Spleen (tissue), 11 donors: ENCODE results near the gene NUMB. TPM values are rescaled to one million over a fixed set of nuclear protein-coding genes. Genes with fewer than 3 reads are reported as not detected.

Experiments used
- DNase-seq: peaks from one replicate; pipeline ENCODE4 v3.0.0-alpha.2; 2020
- H3K27ac ChIP-seq, 8 donors: fragments of 200-600 bp; sonication (generic) in 7 of 8; 1 replicate in 4 of 8; 2 replicates in 4 of 8; pipeline versions ENCODE4 v1.5.0 to v1.8.0; 2016 to 2021; ENCODE audit warnings: inconsistent platforms in 4 of 8, mild to moderate bottlenecking in 4 of 8, moderate library complexity in 1 of 8
- H3K27me3 ChIP-seq, 7 donors: fragments of 200-600 bp; sonication (generic) in 6 of 7; replicated peaks in 1 of 7; 1 replicate in 4 of 7; 2 replicates in 3 of 7; pipeline versions ENCODE4 v1.5.0 to v1.8.0; 2016 to 2021; ENCODE audit warnings: inconsistent platforms in 3 of 7, mild to moderate bottlenecking in 1 of 7
- H3K36me3 ChIP-seq, 6 donors: fragments of 200-600 bp; sonication (generic) in 5 of 6; 1 replicate in 4 of 6; 2 replicates in 2 of 6; pipeline versions ENCODE4 v1.5.0 to v1.8.0; 2016 to 2021; ENCODE audit warnings: inconsistent platforms in 2 of 6
- H3K4me1 ChIP-seq, 6 donors: fragments of 200-600 bp; sonication (generic) in 5 of 6; 1 replicate in 3 of 6; 2 replicates in 3 of 6; pipeline versions ENCODE4 v1.5.0 to v1.8.0; 2016 to 2021; ENCODE audit warnings: inconsistent platforms in 3 of 6
- H3K4me3 ChIP-seq, 8 donors: fragments of 200-600 bp; sonication (generic) in 7 of 8; 1 replicate in 4 of 8; 2 replicates in 4 of 8; pipeline versions ENCODE4 v1.5.0 to v1.8.0; 2016 to 2021; ENCODE audit warnings: inconsistent platforms in 4 of 8, mild to moderate bottlenecking in 4 of 8, moderate library complexity in 2 of 8
- H3K9me3 ChIP-seq, 8 donors: fragments of 200-600 bp; sonication (generic) in 7 of 8; 1 replicate in 4 of 8; 2 replicates in 4 of 8; pipeline versions ENCODE4 v1.5.0 to v1.8.0; 2016 to 2021; ENCODE audit warnings: inconsistent platforms in 4 of 8
- CTCF ChIP-seq, 11 experiments: fragments of 200-600 bp in 7 of 11; fragments of 450-650 bp in 4 of 11; sonication (generic) in 4 of 11; IDR thresholded peaks in 8 of 11; conservative IDR thresholded peaks in 3 of 11; 1 replicate in 7 of 11; 2 replicates in 4 of 11; pipeline versions ENCODE4 v1.4.0 to v1.8.0; 2016 to 2021; ENCODE audit warnings: antibody characterized with exemption in 11 of 11, inconsistent platforms in 4 of 11, mild to moderate bottlenecking in 1 of 11
- POLR2A ChIP-seq, 3 donors: fragments of 450-650 bp; IDR thresholded peaks; one replicate each; pipeline ENCODE4 v1.5.1; 2017; ENCODE audit warnings: antibody characterized with exemption in 3 of 3, mild to moderate bottlenecking in 1 of 3
- POLR2AphosphoS5 ChIP-seq, 3 donors: sonication (generic); formaldehyde crosslinking; IDR thresholded peaks; one replicate each; pipeline ENCODE4 v1.5.1; 2017; ENCODE audit warnings: antibody characterized with exemption in 3 of 3
- WGBS, 5 donors: extraction: QIAGEN DNeasy Blood & Tissue Kit in 3 of 5; methylation state at CpG; one replicate each; pipeline versions ENCODE4 v1.1.5 to v1.1.7; 2013 to 2018; 5-methylcytosine and 5-hydroxymethylcytosine counted together
- intact Hi-C: fragments of 100-400 bp; cut with DNase I; formaldehyde crosslinking; loops from one replicate; pipeline ENCODE4 v1.15.0; 2023; ENCODE audit warnings: low total_unique reads
- polyA plus RNA-seq, 3 donors: library from polyadenylated mRNA; stranded (reverse); fragments of 200-250 nt; gene quantifications; one replicate each; pipeline ENCODE4 v1.2.1, GENCODE V29; 2013
- total RNA-seq, 7 donors: library from RNA; depleted of rRNA in 3 of 7; stranded (reverse); fragments of >200 nt in 3 of 7; fragmentation: NEBNext Ultra II Directional in 4 of 7; extraction: Animal tissue kit (Norgen Biotek cat#: 25700) in 4 of 7; gene quantifications; one replicate each; pipeline versions ENCODE4 v1.1.0 to v1.2.1, GENCODE V29; 2016 to 2021
- donor health status: healthy with polysubstance abuse.
- donor health status: DM: no; HTN: no; CAD: no; lungs with moderate emphysema.
- donor health status: DM: no; HTN: no; CAD: no.
- donor health status: Bipolar disorder and iron deficiency.
- donor health status: healthy.
- donor health status: DM: no; HTN: no; CAD: no.
- donor health status: DM: yes; HTN: yes; CAD: no.

Gene NUMB
- total and polyA plus RNA-seq, 10 donors = 19.8 to 165 (median 92.9) TPM

DNA sequence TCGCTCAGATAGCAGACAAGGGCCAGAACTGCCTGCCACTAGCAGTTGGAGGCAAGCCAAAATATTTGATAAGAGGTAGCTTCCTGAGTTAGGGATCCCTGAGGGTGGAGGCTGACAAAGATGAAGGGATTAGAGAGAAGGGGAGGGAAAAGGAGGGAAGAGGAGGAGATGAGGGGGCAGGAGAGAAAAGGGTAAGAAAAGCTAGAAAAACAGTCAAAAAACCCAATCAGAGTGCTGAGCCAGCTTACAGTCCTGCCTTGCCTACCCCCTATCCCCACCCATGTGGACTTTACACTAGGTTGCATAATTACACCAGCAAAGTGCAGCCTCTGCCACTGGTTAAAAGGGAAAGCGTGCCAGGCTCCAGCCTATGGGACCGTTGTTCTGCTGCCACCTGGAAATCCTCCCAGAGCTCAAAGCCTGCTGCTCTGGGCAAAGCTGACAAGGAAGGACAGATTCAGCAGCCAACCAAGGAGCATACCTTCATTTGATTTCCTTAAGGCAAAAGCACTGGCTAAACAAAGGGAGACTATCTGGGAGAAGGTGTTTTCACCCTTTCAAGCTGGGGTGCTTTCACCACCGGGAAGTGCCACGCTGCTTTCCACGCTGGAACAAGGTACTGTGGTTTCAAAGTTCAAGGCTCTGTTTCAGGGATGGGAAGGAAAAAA, 3.8 kb upstream of the NUMB start:
- H3K4me3 ChIP-seq = peak overlapping the region in 5 of 8 donors; percentile 5 to 63 (median 26)
- no peaks in the 10 kb centered on the region for H3K36me3 ChIP-seq
- intact Hi-C loops = no loop called here
- TF ChIP-seq POLR2A (IDR thresholded peaks at IDR 0.05) = no peak
- no peak for TF ChIP-seq CTCF (IDR thresholded peaks at IDR 0.05 in 8 of 11, conservative IDR thresholded peaks at IDR 0.05 in 3 of 11)
- TF ChIP-seq POLR2AphosphoS5 (IDR thresholded peaks at IDR 0.05) = no peak
- H3K4me1 ChIP-seq = peaks cover 30 to 92% (median 77%) of the 10 kb centered on the region in 6 donors
- H3K9me3 ChIP-seq = no peaks in the 10 kb centered on the region
- no peak for DNase-seq
- 45 to 66% (median 53%) methylated on average over 6 of the region's 6 CpGs for WGBS, 5 donors
- H3K27ac ChIP-seq = peak overlapping the region in 6 of 8 donors; percentile 58 to 93 (median 88)
- H3K27me3 ChIP-seq = no peaks in the 10 kb centered on the region

GRCh38 chr14:73461478-73462047, 3.2 kb upstream of the NUMB start:
- peaks cover 32 to 92% (median 79%) of the 10 kb centered on the region in 6 donors for H3K4me1 ChIP-seq

GRCh38 chr14:73460691-73461127, 2.4 kb upstream of the NUMB start:
- intact Hi-C loops = no loop called here
- no peaks in the 10 kb centered on the region for H3K27me3 ChIP-seq
- no peaks in the 10 kb centered on the region for H3K36me3 ChIP-seq
- WGBS, 5 donors = 52 to 71% (median 66%) methylated on average over 2 of the region's 2 CpGs
- TF ChIP-seq POLR2AphosphoS5 (IDR thresholded peaks at IDR 0.05) (no peak), POLR2A (IDR thresholded peaks at IDR 0.05) (no peak), CTCF (IDR thresholded peaks at IDR 0.05 in 8 of 11, conservative IDR thresholded peaks at IDR 0.05 in 3 of 11) (no peak)
- H3K4me1 ChIP-seq = peaks cover 39 to 92% (median 79%) of the 10 kb centered on the region in 6 donors
- DNase-seq = no peak
- H3K27ac ChIP-seq = peak overlapping the region in 1 of 8 donors; percentile 93
- no peak overlapping the region for H3K4me3 ChIP-seq
- H3K9me3 ChIP-seq = no peaks in the 10 kb centered on the region

More at GRCh38 chr14:73461478-73462047, 3.2 kb upstream of the NUMB start:
- TF ChIP-seq POLR2A (IDR thresholded peaks at IDR 0.05) = no peak
- TF ChIP-seq POLR2AphosphoS5 (IDR thresholded peaks at IDR 0.05) = no peak
- no peak for TF ChIP-seq CTCF (IDR thresholded peaks at IDR 0.05 in 8 of 11, conservative IDR thresholded peaks at IDR 0.05 in 3 of 11)
- Histone ChIP-seq H3K27ac (peak overlapping the region in 5 of 8 donors; percentile 82 to 93 (median 89)), H3K9me3 (no peaks in the 10 kb centered on the region), H3K27me3 (no peaks in the 10 kb centered on the region), H3K36me3 (no peaks in the 10 kb centered on the region), H3K4me3 (peak overlapping the region in 5 of 8 donors; percentile 5 to 63 (median 26))
- DNase-seq = no peak
- intact Hi-C loops = no loop called here
- WGBS, 5 donors = 46 to 61% (median 52%) methylated on average over 6 of the region's 6 CpGs

DNA sequence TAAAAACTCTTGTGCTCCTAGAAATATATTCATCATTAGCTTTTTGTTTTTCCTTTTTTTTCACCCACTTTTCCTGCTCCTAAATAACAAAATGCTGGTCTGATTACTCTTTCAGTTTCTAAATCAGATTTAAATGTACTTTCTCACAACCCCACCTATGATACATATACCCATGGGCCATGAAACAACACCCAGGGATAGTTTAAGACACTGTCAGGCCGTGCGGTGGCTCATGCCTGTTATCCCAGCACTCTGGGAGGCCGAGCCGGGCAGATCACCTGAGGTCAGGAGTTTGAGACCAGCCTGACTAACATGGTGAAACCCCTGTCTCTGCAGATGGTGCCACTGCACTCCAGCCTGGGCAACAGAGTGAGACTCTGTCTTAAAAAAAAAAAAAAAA, 1.6 kb upstream of the NUMB start:
- TF ChIP-seq POLR2A (IDR thresholded peaks at IDR 0.05) = no peak
- no peak for TF ChIP-seq CTCF (IDR thresholded peaks at IDR 0.05 in 8 of 11, conservative IDR thresholded peaks at IDR 0.05 in 3 of 11)
- no peak for TF ChIP-seq POLR2AphosphoS5 (IDR thresholded peaks at IDR 0.05)
- intact Hi-C loops = no loop called here
- Histone ChIP-seq H3K4me1 (peaks cover 43 to 92% (median 80%) of the 10 kb centered on the region in 6 donors), H3K36me3 (no peaks in the 10 kb centered on the region), H3K27me3 (no peaks in the 10 kb centered on the region), H3K9me3 (no peaks in the 10 kb centered on the region), H3K27ac (peak overlapping the region in 1 of 8 donors; percentile 93), H3K4me3 (no peak overlapping the region)
- 79 to 95% (median 89%) methylated on average over 4 of the region's 4 CpGs for WGBS, 5 donors
- DNase-seq = no peak
